ENCODE data around the gene ASB6.

ASB6 gene

GRCh38 chr9:129624168-129624759 lies 17.7 kb downstream of the ASB6 start:
- H2AFZ ChIP-seq (ENCODE audit: low read depth, low read length, severe bottlenecking), result no peak overlapping the region
- H3F3A ChIP-seq (ENCODE audit: insufficient read depth), result peaks cover 5% of the 10 kb centered on the region; the same call in 1 of the 2 replicates
- H3K4me2 ChIP-seq (ENCODE audit: low read depth, low read length, poor library complexity, severe bottlenecking), result no peak overlapping the region
- no peaks in the 10 kb centered on the region for H3K9me3 ChIP-seq (ENCODE audit: insufficient read depth, low read length)
- H3K36me3 ChIP-seq (ENCODE audit: low read length), result no peaks in the 10 kb centered on the region
- H3K9me2 ChIP-seq (replicated peaks; ENCODE audit: insufficient read depth, low read length), result no peaks in the 10 kb centered on the region
- H3K9ac ChIP-seq (ENCODE audit: low read length), result no peak overlapping the region
- H3K27me3 ChIP-seq (ENCODE audit: low read length), result no peaks in the 10 kb centered on the region
- H4K20me1 ChIP-seq (ENCODE audit: low read depth, low read length), result peaks cover 11% of the 10 kb centered on the region; the same call in 1 of the 2 replicates
- no peak overlapping the region for H3K27ac ChIP-seq (ENCODE audit: low read depth, low read length)
- H3K79me2 ChIP-seq (ENCODE audit: insufficient read depth, low read length), result peaks cover 32% of the 10 kb centered on the region
- H3K4me3 ChIP-seq (ENCODE audit: insufficient read depth, low read length, poor library complexity, severe bottlenecking), result no peak overlapping the region
- no peak for TF ChIP-seq EZH2phosphoT487 (conservative IDR thresholded peaks at IDR 0.05; ENCODE audit: low read length)
- TF ChIP-seq, protein P1, sequence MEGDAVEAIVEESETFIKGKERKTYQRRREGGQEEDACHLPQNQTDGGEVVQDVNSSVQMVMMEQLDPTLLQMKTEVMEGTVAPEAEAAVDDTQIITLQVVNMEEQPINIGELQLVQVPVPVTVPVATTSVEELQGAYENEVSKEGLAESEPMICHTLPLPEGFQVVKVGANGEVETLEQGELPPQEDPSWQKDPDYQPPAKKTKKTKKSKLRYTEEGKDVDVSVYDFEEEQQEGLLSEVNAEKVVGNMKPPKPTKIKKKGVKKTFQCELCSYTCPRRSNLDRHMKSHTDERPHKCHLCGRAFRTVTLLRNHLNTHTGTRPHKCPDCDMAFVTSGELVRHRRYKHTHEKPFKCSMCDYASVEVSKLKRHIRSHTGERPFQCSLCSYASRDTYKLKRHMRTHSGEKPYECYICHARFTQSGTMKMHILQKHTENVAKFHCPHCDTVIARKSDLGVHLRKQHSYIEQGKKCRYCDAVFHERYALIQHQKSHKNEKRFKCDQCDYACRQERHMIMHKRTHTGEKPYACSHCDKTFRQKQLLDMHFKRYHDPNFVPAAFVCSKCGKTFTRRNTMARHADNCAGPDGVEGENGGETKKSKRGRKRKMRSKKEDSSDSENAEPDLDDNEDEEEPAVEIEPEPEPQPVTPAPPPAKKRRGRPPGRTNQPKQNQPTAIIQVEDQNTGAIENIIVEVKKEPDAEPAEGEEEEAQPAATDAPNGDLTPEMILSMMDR (IDR thresholded peaks at IDR 0.05; ENCODE audit: insufficient read depth, low read length, poor library complexity, severe bottlenecking), result peak; percentile 68

DNA sequence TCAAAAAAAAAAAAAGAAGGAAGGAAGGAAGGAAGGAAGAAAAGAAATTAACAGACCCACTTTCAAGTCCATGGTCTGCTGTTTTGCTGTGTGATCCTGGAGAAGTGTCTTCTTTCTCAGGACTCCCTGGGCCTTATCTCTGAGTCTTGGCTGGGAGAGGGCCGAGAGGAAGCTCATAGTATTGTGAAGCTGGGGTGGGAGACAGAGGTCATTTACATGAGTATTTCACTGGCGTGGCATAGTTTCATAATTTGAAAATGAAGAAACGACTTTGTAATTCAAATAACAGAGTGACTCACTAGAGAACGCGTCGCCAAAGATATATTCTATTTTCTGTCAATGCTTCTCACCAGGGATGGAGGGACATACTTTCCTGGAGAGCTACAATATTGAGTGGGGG lies 18.6 kb downstream of the ASB6 start:
- H3K27me3 ChIP-seq (ENCODE audit: low read length), result no peaks in the 10 kb centered on the region
- no peaks in the 10 kb centered on the region for H3K9me2 ChIP-seq (replicated peaks; ENCODE audit: insufficient read depth, low read length)
- TF ChIP-seq, protein P1 (IDR thresholded peaks at IDR 0.05; ENCODE audit: insufficient read depth, low read length, poor library complexity, severe bottlenecking), result no peak
- TF ChIP-seq EZH2phosphoT487 (conservative IDR thresholded peaks at IDR 0.05; ENCODE audit: low read length), result no peak
- no peak overlapping the region for H3K27ac ChIP-seq (ENCODE audit: low read depth, low read length)
- H3K36me3 ChIP-seq (ENCODE audit: low read length), result no peaks in the 10 kb centered on the region
- peaks cover 23% of the 10 kb centered on the region for H3K79me2 ChIP-seq (ENCODE audit: insufficient read depth, low read length)
- H3K4me2 ChIP-seq (ENCODE audit: low read depth, low read length, poor library complexity, severe bottlenecking), result no peak overlapping the region
- peaks cover 8% of the 10 kb centered on the region; the same call in 1 of the 2 replicates for H4K20me1 ChIP-seq (ENCODE audit: low read depth, low read length)
- no peaks in the 10 kb centered on the region for H3K9me3 ChIP-seq (ENCODE audit: insufficient read depth, low read length)
- no peak overlapping the region for H2AFZ ChIP-seq (ENCODE audit: low read depth, low read length, severe bottlenecking)
- H3K4me3 ChIP-seq (ENCODE audit: insufficient read depth, low read length, poor library complexity, severe bottlenecking), result no peak overlapping the region
- H3K9ac ChIP-seq (ENCODE audit: low read length), result no peak overlapping the region
- peaks cover 5% of the 10 kb centered on the region; the same call in 1 of the 2 replicates for H3F3A ChIP-seq (ENCODE audit: insufficient read depth)

DNA sequence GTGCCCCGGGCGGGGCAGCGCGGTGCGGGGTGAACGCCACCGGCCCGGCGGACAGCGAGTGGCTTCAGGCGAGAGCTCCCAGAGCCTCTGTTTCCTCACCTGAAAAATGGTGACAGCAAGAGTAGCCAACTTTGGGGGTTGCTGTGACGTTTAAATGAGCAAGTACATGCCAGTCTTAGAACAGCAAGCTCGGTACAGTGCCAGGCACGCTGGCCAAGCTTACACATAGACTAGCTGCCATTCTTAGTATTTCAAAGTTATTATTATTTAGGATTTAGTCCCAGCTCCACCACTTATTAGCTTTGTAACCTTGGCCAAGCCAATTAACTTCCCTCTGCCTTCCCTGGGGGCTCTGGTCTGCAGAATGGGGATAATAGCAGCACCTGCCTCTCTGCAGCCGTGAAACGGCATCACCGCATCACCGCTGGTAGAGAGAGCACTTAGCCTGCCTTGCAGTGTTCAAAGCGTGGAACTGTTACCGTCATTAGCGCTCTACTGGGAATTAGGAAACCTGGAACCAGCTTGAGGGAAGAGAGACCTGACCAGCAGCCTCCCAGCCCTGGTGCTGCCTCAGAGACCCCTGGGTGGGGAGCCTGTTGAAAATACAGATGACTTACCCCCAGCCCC lies 21.2 kb downstream of the ASB6 start, which contains the start of gene C9orf50:
Gene C9orf50 (minus strand): TSS at position 433 of the 627 bp plus-strand sequence. CDS start 527 bp downstream, outside the sequence.
- Histone ChIP-seq H3K9me2 (replicated peaks; ENCODE audit: insufficient read depth, low read length) (no peaks in the 10 kb centered on the region), H3K36me3 (ENCODE audit: low read length) (no peaks in the 10 kb centered on the region), H3K79me2 (ENCODE audit: insufficient read depth, low read length) (no peaks in the 10 kb centered on the region), H4K20me1 (ENCODE audit: low read depth, low read length) (no peaks in the 10 kb centered on the region), H3K27ac (ENCODE audit: low read depth, low read length) (no peak within 1 kb of the TSS), H2AFZ (ENCODE audit: low read depth, low read length, severe bottlenecking) (no peak within 1 kb of the TSS), H3K4me3 (ENCODE audit: insufficient read depth, low read length, poor library complexity, severe bottlenecking) (no peak within 1 kb of the TSS), H3F3A (ENCODE audit: insufficient read depth) (peaks cover 5% of the 10 kb centered on the region; the same call in 1 of the 2 replicates), H3K4me2 (ENCODE audit: low read depth, low read length, poor library complexity, severe bottlenecking) (no peak within 1 kb of the TSS), H3K27me3 (ENCODE audit: low read length) (no peaks in the 10 kb centered on the region), H3K9ac (ENCODE audit: low read length) (no peak within 1 kb of the TSS), H3K9me3 (ENCODE audit: insufficient read depth, low read length) (no peaks in the 10 kb centered on the region)
- no peak for TF ChIP-seq EZH2phosphoT487 (conservative IDR thresholded peaks at IDR 0.05; ENCODE audit: low read length)
- TF ChIP-seq, protein P1 (IDR thresholded peaks at IDR 0.05; ENCODE audit: insufficient read depth, low read length, poor library complexity, severe bottlenecking), result no peak

All from SU-DHL-6 (cell line).